H1 (cell line): ENCODE measurements around the gene ROBO2. TPM values are rescaled to one million over a fixed set of nuclear protein-coding genes. Genes with fewer than 3 reads are reported as not detected.

Experiments
- CTCF ChIA-PET: fragments of 300-600 bp; sonication (Branson Sonifier 250); formaldehyde crosslinking; loops from one replicate; lab custom pipeline; 2021; ENCODE audit not compliant: partially characterized antibody; lab: Charles Lee
- POLR2A ChIA-PET: fragments of 300-600 bp; sonication (Branson Sonifier 250); formaldehyde crosslinking; loops from one replicate; lab custom pipeline; 2021; ENCODE audit warnings: inconsistent platforms; ENCODE audit not compliant: partially characterized antibody; lab: Charles Lee
- DNase-seq, 2 experiments: peaks; one replicate each; pipeline versions ENCODE4 v3.0.0 to v3.0.0-alpha.2; 2010 to 2022; ENCODE audit warnings: low spot score in 2 of 2, low read depth in 1 of 2, mixed read lengths in 1 of 2
- FAIRE-seq: peaks from 2 replicates; lab custom pipeline; 2011; peaks lifted over from hg19 to GRCh38; lab: Jason Lieb, UNC
- H2AFZ ChIP-seq: 2 replicates; pipeline ENCODE4 v1.8.1; 2012; ENCODE audit warnings: low read length, inconsistent platforms
- H2AK5ac ChIP-seq: 2 replicates; pipeline ENCODE4 v1.6.1; 2013; ENCODE audit warnings: low read depth, low read length
- H2BK120ac ChIP-seq: replicated peaks from 2 replicates; pipeline ENCODE3; 2013; ENCODE audit warnings: low read depth, low read length, inconsistent platforms
- H2BK12ac ChIP-seq: 2 replicates; pipeline ENCODE4 v1.6.1; 2013; ENCODE audit warnings: low read depth, low read length
- H2BK15ac ChIP-seq: 2 replicates; pipeline ENCODE4 v1.6.1; 2013; ENCODE audit warnings: low read length
- H2BK20ac ChIP-seq: 2 replicates; pipeline ENCODE4 v1.6.1; 2013; ENCODE audit warnings: low read length
- H2BK5ac ChIP-seq: 2 replicates; pipeline ENCODE4 v1.6.1; 2013; ENCODE audit warnings: low read depth, low read length
- H3K14ac ChIP-seq: 2 replicates; pipeline ENCODE4 v1.6.1; 2013; ENCODE audit warnings: inconsistent platforms; ENCODE audit not compliant: insufficient read length
- H3K18ac ChIP-seq: 2 replicates; pipeline ENCODE4 v1.6.1; 2013; ENCODE audit warnings: low read length; ENCODE audit errors: extremely low read depth
- H3K23ac ChIP-seq: 2 replicates; pipeline ENCODE4 v1.6.1; 2013; ENCODE audit warnings: inconsistent platforms; ENCODE audit not compliant: insufficient read length
- H3K23me2 ChIP-seq: 2 replicates; pipeline ENCODE4 v1.6.1; 2013; ENCODE audit warnings: low read depth, low read length
- H3K27ac ChIP-seq: 2 replicates; pipeline ENCODE4 v1.6.1; 2011; ENCODE audit warnings: low read depth, low read length, inconsistent platforms
- H3K27me3 ChIP-seq, 4 experiments: replicated peaks in 1 of 4; 1 replicate in 1 of 4; 2 replicates in 3 of 4; pipeline versions ENCODE4 v1.6.1 to v1.8.1; 2011 to 2013; ENCODE audit warnings: low read length in 3 of 4, mild to moderate bottlenecking in 3 of 4, inconsistent platforms in 2 of 4, mixed read lengths in 2 of 4, moderate library complexity in 1 of 4; ENCODE audit not compliant: control insufficient read depth in 3 of 4, insufficient read depth in 3 of 4; ENCODE audit errors: extremely low read depth in 1 of 4
- H3K36me3 ChIP-seq, 4 experiments: 2 replicates each; pipeline versions ENCODE4 v1.6.1 to v1.8.1; 2011 to 2013; ENCODE audit warnings: mild to moderate bottlenecking in 4 of 4, low read length in 3 of 4, moderate library complexity in 2 of 4, control low read depth in 1 of 4, inconsistent platforms in 1 of 4; ENCODE audit not compliant: insufficient read depth in 4 of 4, control insufficient read depth in 2 of 4
- H3K4ac ChIP-seq: replicated peaks from 2 replicates; pipeline ENCODE3; 2013; ENCODE audit warnings: low read length, low read depth, mixed read lengths, inconsistent platforms; ENCODE audit not compliant: insufficient read length
- H3K4me1 ChIP-seq, 4 experiments: replicated peaks in 1 of 4; 1 replicate in 1 of 4; 2 replicates in 3 of 4; pipeline versions ENCODE4 v1.6.1 to v1.8.1; 2011 to 2013; ENCODE audit warnings: low read length in 3 of 4, inconsistent platforms in 2 of 4, mixed read lengths in 1 of 4; ENCODE audit not compliant: insufficient read depth in 4 of 4, control insufficient read depth in 3 of 4
- H3K4me2 ChIP-seq, 2 experiments: 2 replicates each; pipeline versions ENCODE4 v1.6.1 to v1.8.1; 2011 to 2013; ENCODE audit warnings: low read depth in 2 of 2, low read length in 2 of 2, control low read depth in 1 of 2, inconsistent platforms in 1 of 2, mild to moderate bottlenecking in 1 of 2; ENCODE audit not compliant: insufficient read depth in 1 of 2
- H3K4me3 ChIP-seq, 4 experiments: fragments of 200-600, 300-600 bp in 1 of 4; sonication (generic), shearing (Covaris generic), sonication (Bioruptor Twin) in 1 of 4; 2 replicates each; pipeline versions ENCODE4 v1.5.1 to v1.8.1; 2011 to 2016; ENCODE audit warnings: low read length in 4 of 4, low read depth in 3 of 4, control low read depth in 2 of 4, inconsistent platforms in 2 of 4, mild to moderate bottlenecking in 2 of 4, mixed read lengths in 1 of 4, moderate library complexity in 1 of 4; ENCODE audit not compliant: insufficient read depth in 2 of 4; ENCODE audit errors: extremely low read depth in 1 of 4
- H3K56ac ChIP-seq: replicated peaks from 2 replicates; pipeline ENCODE3; 2013; ENCODE audit warnings: low read depth, mild to moderate bottlenecking, mixed read lengths, low read length, inconsistent platforms; ENCODE audit not compliant: insufficient read length
- H3K79me1 ChIP-seq: 2 replicates; pipeline ENCODE4 v1.6.1; 2013; ENCODE audit warnings: low read depth, low read length, control low read depth
- H3K79me2 ChIP-seq, 2 experiments: 2 replicates each; pipeline versions ENCODE4 v1.6.1 to v1.8.1; 2012 to 2013; ENCODE audit warnings: low read length in 2 of 2, mild to moderate bottlenecking in 2 of 2, inconsistent platforms in 1 of 2; ENCODE audit not compliant: insufficient read depth in 2 of 2, control insufficient read depth in 1 of 2
- H3K9ac ChIP-seq, 4 experiments: replicated peaks in 1 of 4; 1 replicate in 1 of 4; 2 replicates in 3 of 4; pipeline versions ENCODE4 v1.6.1 to v1.8.1; 2011 to 2013; ENCODE audit warnings: low read depth in 3 of 4, low read length in 3 of 4, control low read depth in 2 of 4, mild to moderate bottlenecking in 2 of 4, moderate library complexity in 2 of 4, inconsistent platforms in 1 of 4; ENCODE audit errors: extremely low read depth in 1 of 4
- H3K9me3 ChIP-seq, 2 experiments: 2 replicates each; pipeline versions ENCODE4 v1.6.1 to v1.8.1; 2012 to 2013; ENCODE audit warnings: mild to moderate bottlenecking in 2 of 2, moderate library complexity in 2 of 2, control low read depth in 1 of 2, inconsistent platforms in 1 of 2, low read depth in 1 of 2, low read length in 1 of 2, mixed read lengths in 1 of 2; ENCODE audit not compliant: insufficient read depth in 2 of 2
- H4K20me1 ChIP-seq, 2 experiments: replicated peaks in 1 of 2; 2 replicates each; pipeline versions ENCODE3 to v1.8.1; 2011 to 2013; ENCODE audit warnings: inconsistent platforms in 2 of 2, low read length in 2 of 2, mild to moderate bottlenecking in 1 of 2; ENCODE audit not compliant: insufficient read depth in 2 of 2, control insufficient read depth in 1 of 2
- H4K5ac ChIP-seq: 2 replicates; pipeline ENCODE4 v1.6.1; 2013; ENCODE audit warnings: low read length, low read depth, mixed read lengths, inconsistent platforms; ENCODE audit not compliant: insufficient read length
- H4K8ac ChIP-seq: 2 replicates; pipeline ENCODE4 v1.8.0; 2013; ENCODE audit warnings: mild to moderate bottlenecking, moderate library complexity, low read length, inconsistent platforms; ENCODE audit not compliant: insufficient read depth; ENCODE audit errors: extremely low read depth
- H4K91ac ChIP-seq: replicated peaks from 2 replicates; pipeline ENCODE3; 2013; ENCODE audit warnings: low read length, mixed read lengths, inconsistent platforms; ENCODE audit not compliant: insufficient read length
- CBX8 ChIP-seq: fragments of 300-800, 300-1000 bp; sonication (generic); IDR thresholded peaks from 2 replicates; pipeline ENCODE4 v1.7.1; 2016; ENCODE audit warnings: low read depth, low read length, borderline replicate concordance
- HDAC6 ChIP-seq: IDR thresholded peaks from one replicate; pipeline ENCODE4 v1.7.1; 2012; ENCODE audit warnings: low read depth, mild to moderate bottlenecking, inconsistent platforms, low read length, moderate library complexity
- POLR2AphosphoS5 ChIP-seq: IDR thresholded peaks from 2 replicates; pipeline ENCODE4 v1.6.1; 2011; ENCODE audit warnings: low read depth, low read length
- YY1 ChIP-seq: IDR thresholded peaks from 2 replicates; pipeline ENCODE4 v1.6.1; 2011; ENCODE audit warnings: low read depth, mild to moderate bottlenecking, low read length
- WGBS, 2 experiments: shearing (Covaris generic) in 1 of 2; methylation state at CpG; one replicate each; pipeline versions ENCODE4 v1.1.6 to v1.1.7; 2013 to 2015; ENCODE audit warnings: low lambda C conversion rate in 2 of 2, mixed read lengths in 2 of 2, inconsistent platforms in 1 of 2, low coverage in 1 of 2, missing lambda C conversion rate in 1 of 2; ENCODE audit not compliant: insufficient replicate concordance in 2 of 2, insufficient coverage in 1 of 2, insufficient read length in 1 of 2; ENCODE audit errors: extremely low coverage in 1 of 2, missing lambda C conversion rate in 1 of 2; 5-methylcytosine and 5-hydroxymethylcytosine counted together
- polyA plus RNA-seq, 7 experiments: library from polyadenylated mRNA; depleted of rRNA in 3 of 7; stranded (reverse) in 5 of 7; unstranded in 2 of 7; fragments of >200 nt in 5 of 7; fragments of 200-250 nt in 2 of 7; gene quantifications; 1 replicate in 5 of 7; 2 replicates in 1 of 7; 4 replicates in 1 of 7; pipeline versions ENCODE4 v1.2.1 to v1.2.3, GENCODE V29; 2011 to 2013; ENCODE audit warnings: missing spikeins in 2 of 7, mixed read lengths in 2 of 7
- total RNA-seq: library from RNA; stranded (reverse); fragmentation: NEBNext Ultra II Directional; extraction: Animal tissue kit (Norgen Biotek cat#: 25700); gene quantifications from 2 replicates; pipeline ENCODE4 v1.2.1, GENCODE V29; 2021
- TF ChIP-seq, protein P1 (sequence below), 3 experiments: IDR thresholded peaks; 1 replicate in 2 of 3; 2 replicates in 1 of 3; pipeline versions ENCODE4 v1.5.1 to v1.6.1; 2011; ENCODE audit warnings: low read length in 3 of 3, mild to moderate bottlenecking in 3 of 3, inconsistent platforms in 2 of 3, low read depth in 1 of 3, moderate library complexity in 1 of 3; ENCODE audit not compliant: insufficient read depth in 1 of 3; ENCODE audit errors: control extremely low read depth in 1 of 3
- TF ChIP-seq, protein P2 (sequence below): IDR thresholded peaks from 2 replicates; pipeline ENCODE4 v1.6.1; 2012; ENCODE audit warnings: inconsistent platforms

ROBO2 gene
- total and polyA plus RNA-seq, 2 of the 8 experiments (the other 6 are each of a cell fraction or from before 2014, with no cell fraction given) = 1.5 to 2.9 TPM

DNA sequence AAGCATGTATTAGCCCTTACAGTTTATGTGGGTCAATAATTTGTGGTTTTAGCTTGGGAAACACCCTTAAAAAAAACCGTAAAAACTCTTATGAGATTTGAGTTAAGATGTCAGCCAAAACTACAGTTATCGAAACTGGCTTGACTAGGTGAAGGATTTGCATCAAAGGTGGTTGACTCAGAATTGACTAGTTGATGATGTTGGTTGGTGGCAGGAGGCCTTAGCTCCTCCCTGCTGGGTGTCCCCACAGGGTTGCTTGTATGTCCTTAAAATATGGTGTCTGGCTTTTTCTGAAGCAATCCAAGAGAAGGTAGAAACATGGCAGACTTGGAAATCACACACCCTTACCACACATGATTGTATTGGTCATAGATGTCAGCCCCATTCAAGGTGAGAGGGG, 305.1 kb downstream of the ROBO2 start:
- Histone ChIP-seq H3K27me3 (no peaks in the 10 kb centered on the region), H2BK15ac (no peak overlapping the region), H2BK12ac (no peak overlapping the region), H4K5ac (no peak overlapping the region), H3K9ac (no peak overlapping the region), H3K18ac (no peak overlapping the region), H2BK120ac (no peak overlapping the region), H2BK5ac (no peak overlapping the region), H3K23me2 (no peaks in the 10 kb centered on the region), H3K4ac (no peak overlapping the region), H3K56ac (no peak overlapping the region), H3K23ac (no peak overlapping the region), H2AK5ac (no peak overlapping the region), H4K91ac (no peak overlapping the region), H3K36me3 (no peaks in the 10 kb centered on the region), H3K4me2 (no peak overlapping the region), H2BK20ac (no peak overlapping the region), H3K27ac (no peak overlapping the region), H3K79me2 (no peaks in the 10 kb centered on the region), H4K8ac (no peak overlapping the region), H3K9me3 (no peaks in the 10 kb centered on the region), H2AFZ (no peak overlapping the region), H3K4me3 (no peak overlapping the region), H3K4me1 (peaks cover 0 to 8% (median 4%) of the 10 kb centered on the region in 4 experiments; a peak in 2 of 7 replicates), H3K79me1 (no peaks in the 10 kb centered on the region), H4K20me1 (no peaks in the 10 kb centered on the region), H3K14ac (no peak overlapping the region)
- CTCF ChIA-PET = no interaction called here
- TF ChIP-seq POLR2AphosphoS5 = no peak
- TF ChIP-seq, protein P1, sequence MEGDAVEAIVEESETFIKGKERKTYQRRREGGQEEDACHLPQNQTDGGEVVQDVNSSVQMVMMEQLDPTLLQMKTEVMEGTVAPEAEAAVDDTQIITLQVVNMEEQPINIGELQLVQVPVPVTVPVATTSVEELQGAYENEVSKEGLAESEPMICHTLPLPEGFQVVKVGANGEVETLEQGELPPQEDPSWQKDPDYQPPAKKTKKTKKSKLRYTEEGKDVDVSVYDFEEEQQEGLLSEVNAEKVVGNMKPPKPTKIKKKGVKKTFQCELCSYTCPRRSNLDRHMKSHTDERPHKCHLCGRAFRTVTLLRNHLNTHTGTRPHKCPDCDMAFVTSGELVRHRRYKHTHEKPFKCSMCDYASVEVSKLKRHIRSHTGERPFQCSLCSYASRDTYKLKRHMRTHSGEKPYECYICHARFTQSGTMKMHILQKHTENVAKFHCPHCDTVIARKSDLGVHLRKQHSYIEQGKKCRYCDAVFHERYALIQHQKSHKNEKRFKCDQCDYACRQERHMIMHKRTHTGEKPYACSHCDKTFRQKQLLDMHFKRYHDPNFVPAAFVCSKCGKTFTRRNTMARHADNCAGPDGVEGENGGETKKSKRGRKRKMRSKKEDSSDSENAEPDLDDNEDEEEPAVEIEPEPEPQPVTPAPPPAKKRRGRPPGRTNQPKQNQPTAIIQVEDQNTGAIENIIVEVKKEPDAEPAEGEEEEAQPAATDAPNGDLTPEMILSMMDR (IDR thresholded peaks at IDR 0.05; ENCODE audit: control extremely low read depth in 1 of 3, insufficient read depth in 1 of 3, low read depth in 1 of 3, low read length in 3 of 3) = no peak
- no peak for TF ChIP-seq CBX8
- TF ChIP-seq HDAC6 = no peak
- no peak for TF ChIP-seq YY1
- TF ChIP-seq, protein P2, sequence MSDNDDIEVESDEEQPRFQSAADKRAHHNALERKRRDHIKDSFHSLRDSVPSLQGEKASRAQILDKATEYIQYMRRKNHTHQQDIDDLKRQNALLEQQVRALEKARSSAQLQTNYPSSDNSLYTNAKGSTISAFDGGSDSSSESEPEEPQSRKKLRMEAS = no peak
- WGBS, 2 experiments = 95% methylated on average over 2 of the region's 2 CpGs; no CpG with 5 or more reads in 1 of the 2 experiments
- DNase-seq (no peak), FAIRE-seq (no peak)
- POLR2A ChIA-PET = no interaction called here
